ENCODE data around the gene WDR54. TPM values are rescaled to one million over a fixed set of nuclear protein-coding genes. Genes with fewer than 3 reads are reported as not detected.

Gene WDR54
- total and polyA plus RNA-seq, 10 of the 15 experiments (the other 5 are each of a cell fraction or from before 2014, with no cell fraction given) = 38.2 to 116 (median 89.1) TPM

DNA sequence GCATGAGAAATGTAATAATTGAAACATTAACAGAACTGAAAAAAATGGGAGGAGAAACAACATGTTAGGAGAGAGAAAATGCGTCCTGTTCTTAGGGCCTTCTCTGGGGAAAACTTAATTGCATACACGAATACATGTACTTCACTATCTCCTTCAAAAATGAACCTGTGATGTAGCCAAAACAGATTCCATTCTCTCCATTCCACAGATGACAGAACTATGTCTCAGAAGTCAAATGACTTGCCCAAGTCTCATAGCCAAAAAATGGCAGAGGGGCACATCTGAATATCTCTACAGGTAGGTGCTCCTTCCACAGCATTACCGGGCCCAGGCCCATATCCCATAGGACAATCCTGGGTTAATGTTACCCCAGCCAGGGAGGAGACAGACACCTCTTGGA is 37.5 kb upstream of the WDR54 start:
- in situ Hi-C loops (cut with MboI) = no loop called here
- intact Hi-C loops (cut with micrococcal nuclease; ENCODE audit: unreplicated experiment) = no loop called here
- no peak for FAIRE-seq

More for the DNA sequence above, 37.5 kb upstream of the WDR54 start:
- Histone ChIP-seq H4K20me1 (ENCODE audit: control insufficient read depth, insufficient read depth) (peaks cover 9% of the 10 kb centered on the region; the same call in 1 of the 2 replicates), H3K79me2 (ENCODE audit: control insufficient read depth, insufficient read depth, low read length) (peaks cover 15% of the 10 kb centered on the region), H3K4me2 (ENCODE audit: control insufficient read depth, insufficient read depth) (no peak overlapping the region), H3K27me3 (replicated peaks in 1 of 2; ENCODE audit: control insufficient read depth in 2 of 2, insufficient read depth in 2 of 2, low read length in 1 of 2) (no peaks in the 10 kb centered on the region), H3K27ac (ENCODE audit: control insufficient read depth, insufficient read depth) (no peak overlapping the region), H2AFZ (ENCODE audit: control insufficient read depth, low read depth, low read length) (no peak overlapping the region), H3K36me3 (ENCODE audit: control insufficient read depth in 2 of 2, insufficient read depth in 2 of 2, low read length in 1 of 2) (no peaks in the 10 kb centered on the region; a peak in 1 of 4 replicates), H3K9me3 (replicated peaks; ENCODE audit: control insufficient read depth, insufficient read depth, low read length) (no peaks in the 10 kb centered on the region), H3K9ac (ENCODE audit: control insufficient read depth, insufficient read depth, low read length) (no peak overlapping the region), H3K4me1 (ENCODE audit: control insufficient read depth, insufficient read depth, low read length) (no peaks in the 10 kb centered on the region; the same call in 1 of the 2 replicates), H3K4me3 (no peak overlapping the region)
- 89% methylated on average over 3 of the region's 3 CpGs for WGBS (ENCODE audit: insufficient coverage, insufficient replicate concordance, low lambda C conversion rate, missing lambda C conversion rate)
- DNase-seq (ENCODE audit: low read depth, low spot score) (no peak), ATAC-seq (no peak)
- no TSS peak for BruUV-seq (replicated peaks)
- ChIA-PET SMC1A (ENCODE audit: uncharacterized antibody, unreplicated experiment) (no interaction called here), CTCF (no interaction called here), RAD21 (ENCODE audit: unreplicated experiment) (no interaction called here), POLR2A (no interaction called here)
- TF ChIP-seq RUNX3 (IDR thresholded peaks at IDR 0.05; ENCODE audit: low read length) (no peak), BRCA1 (IDR thresholded peaks at IDR 0.05; ENCODE audit: low read depth, low read length) (no peak), NBN (IDR thresholded peaks at IDR 0.05) (no peak), JUND (IDR thresholded peaks at IDR 0.05; ENCODE audit: low read depth, low read length) (no peak), CEBPB (IDR thresholded peaks at IDR 0.05; ENCODE audit: borderline replicate concordance in 1 of 2, low read depth in 2 of 2, low read length in 2 of 2) (no peak), CREM (IDR thresholded peaks at IDR 0.05; ENCODE audit: low read depth) (no peak), ZBTB40 (IDR thresholded peaks at IDR 0.05; ENCODE audit: borderline replicate concordance) (no peak), NRF1 (conservative IDR thresholded peaks at IDR 0.05; ENCODE audit: low read depth, low read length) (no peak), IKZF1 (conservative IDR thresholded peaks at IDR 0.05) (no peak)
- TF ChIP-seq, protein P1, sequence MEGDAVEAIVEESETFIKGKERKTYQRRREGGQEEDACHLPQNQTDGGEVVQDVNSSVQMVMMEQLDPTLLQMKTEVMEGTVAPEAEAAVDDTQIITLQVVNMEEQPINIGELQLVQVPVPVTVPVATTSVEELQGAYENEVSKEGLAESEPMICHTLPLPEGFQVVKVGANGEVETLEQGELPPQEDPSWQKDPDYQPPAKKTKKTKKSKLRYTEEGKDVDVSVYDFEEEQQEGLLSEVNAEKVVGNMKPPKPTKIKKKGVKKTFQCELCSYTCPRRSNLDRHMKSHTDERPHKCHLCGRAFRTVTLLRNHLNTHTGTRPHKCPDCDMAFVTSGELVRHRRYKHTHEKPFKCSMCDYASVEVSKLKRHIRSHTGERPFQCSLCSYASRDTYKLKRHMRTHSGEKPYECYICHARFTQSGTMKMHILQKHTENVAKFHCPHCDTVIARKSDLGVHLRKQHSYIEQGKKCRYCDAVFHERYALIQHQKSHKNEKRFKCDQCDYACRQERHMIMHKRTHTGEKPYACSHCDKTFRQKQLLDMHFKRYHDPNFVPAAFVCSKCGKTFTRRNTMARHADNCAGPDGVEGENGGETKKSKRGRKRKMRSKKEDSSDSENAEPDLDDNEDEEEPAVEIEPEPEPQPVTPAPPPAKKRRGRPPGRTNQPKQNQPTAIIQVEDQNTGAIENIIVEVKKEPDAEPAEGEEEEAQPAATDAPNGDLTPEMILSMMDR (IDR thresholded peaks at IDR 0.05 in 2 of 3, conservative IDR thresholded peaks at IDR 0.05 in 1 of 3; ENCODE audit: control insufficient read depth in 2 of 3, extremely low read depth in 1 of 3, insufficient read depth in 1 of 3, low read depth in 3 of 3, low read length in 3 of 3) = no peak
- TF ChIP-seq, protein P2, sequence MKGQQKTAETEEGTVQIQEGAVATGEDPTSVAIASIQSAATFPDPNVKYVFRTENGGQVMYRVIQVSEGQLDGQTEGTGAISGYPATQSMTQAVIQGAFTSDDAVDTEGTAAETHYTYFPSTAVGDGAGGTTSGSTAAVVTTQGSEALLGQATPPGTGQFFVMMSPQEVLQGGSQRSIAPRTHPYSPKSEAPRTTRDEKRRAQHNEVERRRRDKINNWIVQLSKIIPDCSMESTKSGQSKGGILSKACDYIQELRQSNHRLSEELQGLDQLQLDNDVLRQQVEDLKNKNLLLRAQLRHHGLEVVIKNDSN (IDR thresholded peaks at IDR 0.05; ENCODE audit: borderline replicate concordance, extremely low read length, insufficient read depth, low read depth, low read length) = no peak

All from GM12878 (cell line).